Measurements from ENCODE around the gene CMTR2.

GRCh38 chr16:71287911-71288310 is 1.3 kb downstream of the CMTR2 start:
- TF ChIP-seq CTCF (IDR thresholded peaks at IDR 0.05) (no peak), EZH2 (IDR thresholded peaks at IDR 0.05) (no peak)
